HG02571 (cell line): ENCODE results near the gene NARS2.
"Not testable (repeated sequence)": the region's sequence is repeated elsewhere in the genome, so short reads cannot be mapped to it uniquely, and the experiment has no call there.

Source experiments
- ATAC-seq: cut with Tn5 transposase; IDR thresholded peaks from one replicate; pipeline ENCODE4 v1.9.1; 2021; ENCODE audit warnings: mild to moderate bottlenecking, moderate library complexity; ENCODE audit not compliant: unreplicated experiment

Gene NARS2

GRCh38 chr11:78547931-78548705, 26.5 kb downstream of the NARS2 start:
- no peak for ATAC-seq

- no peak for ATAC-seq
These were observed 32.7 kb downstream of the NARS2 start for GRCh38 chr11:78542007-78542406.

GRCh38 chr11:78541537-78541936, 33.1 kb downstream of the NARS2 start:
- ATAC-seq = no peak

DNA sequence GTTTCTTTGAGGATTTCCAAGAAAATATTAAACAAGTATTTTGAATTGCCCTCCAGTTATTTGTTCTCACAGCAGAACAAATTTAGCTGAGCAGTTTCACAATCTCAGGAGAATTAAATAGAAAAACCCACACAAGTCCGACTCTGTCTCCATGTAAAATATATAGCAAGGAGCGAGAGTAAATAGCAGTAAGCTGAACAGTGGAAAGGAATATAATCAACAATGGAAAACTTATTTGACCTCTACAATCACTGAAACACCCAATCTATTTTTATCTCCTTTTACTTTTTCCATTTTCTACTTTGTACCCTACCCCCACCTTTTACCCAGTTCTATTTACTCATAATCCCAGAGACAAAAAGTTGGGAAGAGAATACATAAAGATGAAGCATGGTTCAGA, 34.4 kb downstream of the NARS2 start:
- no peak for ATAC-seq

DNA sequence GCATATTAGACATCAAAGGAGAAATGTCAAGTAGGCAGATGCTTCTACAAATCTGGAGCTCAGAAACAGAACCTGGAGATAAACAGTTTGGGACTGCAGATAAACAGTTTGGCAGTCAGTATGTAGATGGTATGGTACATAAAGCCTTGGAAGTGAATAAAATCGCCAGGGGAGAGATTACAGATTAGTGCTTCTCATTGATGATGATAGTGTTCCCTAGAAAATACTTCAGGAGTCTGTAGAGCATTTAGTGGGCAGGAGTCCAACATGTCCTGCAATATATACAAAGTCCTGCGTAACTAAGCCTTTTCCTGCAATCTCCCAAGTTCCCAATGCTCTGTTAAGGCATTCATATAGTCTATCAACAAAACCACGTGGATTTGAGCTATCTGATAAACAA, 35.2 kb downstream of the NARS2 start:
- ATAC-seq = no peak

DNA sequence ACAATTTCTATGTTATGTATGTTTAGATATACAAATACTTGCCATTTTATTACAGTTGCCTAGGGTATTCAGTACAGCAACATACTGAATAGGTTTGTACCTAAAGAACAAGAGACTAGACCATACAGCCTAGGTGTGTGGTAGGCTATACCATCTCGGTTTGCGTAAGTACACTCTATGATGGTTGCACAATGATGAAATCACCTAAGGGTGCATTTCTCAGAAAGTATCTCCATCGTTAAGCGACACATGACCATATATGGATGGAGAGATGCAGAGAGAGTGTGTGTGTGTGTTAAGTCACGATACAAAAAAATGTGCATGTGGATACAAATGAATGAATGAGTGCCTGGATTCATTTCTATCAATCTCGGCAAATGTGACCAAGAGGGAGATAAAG, 37.7 kb downstream of the NARS2 start:
- no peak for ATAC-seq

GRCh38 chr11:78535920-78536319, 38.7 kb downstream of the NARS2 start:
- ATAC-seq = no peak

DNA sequence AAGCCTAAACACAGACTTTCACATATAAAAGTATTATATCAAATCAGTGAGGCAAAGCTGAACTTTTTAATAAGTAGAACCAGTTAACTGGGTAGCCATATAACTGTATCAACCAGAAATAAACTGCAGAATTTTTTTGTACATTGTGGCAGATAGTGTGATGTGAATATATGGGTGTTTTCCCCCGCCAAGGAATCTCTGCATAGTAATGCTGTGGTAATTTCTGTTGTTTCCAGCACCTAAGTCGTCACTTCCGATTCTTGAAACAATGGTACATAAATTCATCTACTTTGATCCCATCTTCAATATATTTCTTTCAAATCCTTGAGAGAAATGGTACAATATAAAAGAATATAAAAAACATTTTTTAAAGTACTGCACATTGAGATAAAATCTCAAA, 39.6 kb downstream of the NARS2 start:
- no peak for ATAC-seq

DNA sequence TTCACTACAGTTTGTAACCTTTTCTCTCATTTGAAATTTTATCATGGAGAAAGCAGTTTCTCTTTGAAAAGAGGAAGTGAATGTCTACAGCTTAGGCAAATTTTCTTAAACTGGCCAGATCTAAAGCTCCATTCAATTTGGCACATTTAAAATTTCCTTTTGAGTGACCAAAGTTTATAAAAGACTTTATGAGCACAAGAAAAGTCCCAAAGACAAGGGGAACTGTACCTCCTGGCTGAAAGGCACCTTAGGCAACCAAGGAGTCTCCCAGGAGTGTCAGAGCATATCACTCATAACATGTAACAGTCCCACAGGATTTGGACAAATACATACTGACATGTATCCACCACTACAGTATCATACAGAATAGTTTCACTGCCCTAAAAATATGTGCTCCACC, 41.3 kb downstream of the NARS2 start:
- ATAC-seq = peak; percentile 59

- peak; percentile 32 for ATAC-seq
These were observed 41.7 kb downstream of the NARS2 start for GRCh38 chr11:78532991-78533390.

- ATAC-seq = no peak
These were observed 48.0 kb downstream of the NARS2 start for GRCh38 chr11:78526497-78527146.

DNA sequence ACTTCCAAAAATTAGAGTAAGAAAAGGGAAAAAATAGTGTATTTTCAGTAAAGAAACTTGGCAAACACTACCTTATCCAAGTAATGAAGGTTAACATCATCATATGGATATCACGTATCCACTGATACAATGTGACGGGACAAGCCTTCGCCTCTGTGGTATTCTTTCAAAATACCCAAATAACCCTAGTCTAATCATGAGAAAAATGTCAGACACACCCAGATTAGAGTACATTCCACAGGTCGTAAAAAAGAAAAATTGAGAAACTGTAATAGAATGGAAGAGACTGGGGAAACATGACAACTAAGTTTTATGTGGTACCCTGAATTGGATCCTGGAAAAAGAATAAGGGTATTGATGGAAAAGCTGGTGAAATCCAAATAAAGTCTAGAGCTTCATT, 48.9 kb downstream of the NARS2 start:
- ATAC-seq = no peak

DNA sequence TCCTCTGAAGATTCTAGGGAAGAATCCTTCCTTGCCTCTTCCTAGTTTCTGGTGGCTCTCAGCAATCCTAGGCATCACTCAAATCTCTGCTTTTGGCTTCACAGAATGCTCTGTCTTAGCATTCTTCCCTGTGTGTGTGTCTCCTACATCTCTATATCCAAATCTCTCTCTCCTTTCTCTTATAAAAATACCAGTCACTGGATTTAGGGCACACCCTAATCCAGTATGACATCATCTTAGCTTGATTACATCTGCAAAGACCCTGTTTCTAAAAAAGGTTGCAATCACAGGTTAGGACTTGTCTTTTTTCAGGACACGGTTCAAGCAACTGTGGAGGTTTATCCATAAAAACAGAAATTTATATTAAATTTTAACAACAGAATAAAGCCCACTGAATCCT, 54.4 kb downstream of the NARS2 start:
- ATAC-seq = no peak

- ATAC-seq = no peak
These were observed 58.4 kb downstream of the NARS2 start for GRCh38 chr11:78516281-78516680.

GRCh38 chr11:78514922-78515502, 59.7 kb downstream of the NARS2 start:
- no peak for ATAC-seq

DNA sequence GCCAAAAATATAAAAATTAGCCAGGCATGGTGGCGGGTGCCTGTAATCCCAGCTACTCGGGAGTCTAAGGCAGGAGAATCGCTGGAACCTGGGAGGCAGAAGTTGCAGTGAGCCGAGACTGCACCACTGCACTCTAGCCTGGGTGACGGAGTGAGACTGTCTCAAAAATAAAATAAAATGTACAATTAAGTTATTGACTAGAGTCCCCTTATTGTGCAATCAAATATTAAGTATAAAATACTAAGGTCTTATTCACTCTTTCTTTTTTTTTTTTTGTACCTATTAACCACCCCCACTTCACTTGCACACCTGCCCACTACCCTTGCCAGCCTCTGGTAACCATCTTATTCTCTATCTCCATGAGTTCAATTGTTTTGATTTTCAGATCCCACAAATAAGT, 61.6 kb downstream of the NARS2 start:
- ATAC-seq = not testable (repeated sequence)

GRCh38 chr11:78510597-78510996, 64.1 kb downstream of the NARS2 start:
- ATAC-seq = no peak

DNA sequence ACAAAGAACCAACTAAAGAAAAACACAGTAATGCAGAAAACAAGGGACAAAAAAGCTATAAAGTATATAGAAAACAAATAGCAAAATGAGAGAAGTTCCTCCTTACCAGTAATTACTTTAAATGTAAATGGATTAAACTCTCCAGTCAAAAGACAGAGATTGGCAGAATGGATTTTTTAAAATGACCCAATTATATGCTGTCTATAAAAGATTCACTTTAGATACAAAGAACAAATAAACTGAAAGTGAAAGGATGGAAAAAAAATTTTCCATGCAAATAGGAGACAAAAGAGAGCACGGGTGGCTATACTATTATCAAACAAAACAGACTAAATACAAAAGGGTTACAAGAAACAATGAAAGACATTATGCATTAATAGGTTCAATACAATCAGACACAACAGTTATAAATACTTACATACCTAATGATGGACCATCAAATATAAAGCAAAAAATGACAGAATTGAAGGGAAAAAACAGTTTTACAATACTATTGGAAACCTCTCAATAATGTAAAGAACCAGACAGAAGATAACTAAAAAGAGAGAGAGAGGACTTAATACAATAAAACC, 64.6 kb downstream of the NARS2 start:
- no peak for ATAC-seq

DNA sequence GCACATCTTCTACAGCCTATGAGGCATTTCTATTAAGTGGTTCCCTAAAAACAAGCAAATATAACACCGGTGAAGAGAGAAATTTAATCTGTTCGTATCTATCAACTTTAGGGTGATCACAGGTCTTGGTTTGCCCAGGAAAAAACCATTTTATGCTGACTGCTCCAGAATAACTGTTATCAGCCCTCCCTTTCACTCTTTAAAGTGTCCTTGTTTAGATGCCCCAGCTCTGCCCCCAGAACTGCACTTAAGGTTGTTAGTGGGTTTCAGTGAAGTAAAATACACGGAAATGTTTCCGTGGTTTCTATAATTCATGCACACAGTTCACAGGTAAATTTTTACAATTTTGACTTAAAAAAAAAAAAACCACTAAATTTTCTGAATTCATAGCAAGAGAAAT, 70.0 kb downstream of the NARS2 start:
- ATAC-seq = no peak

DNA sequence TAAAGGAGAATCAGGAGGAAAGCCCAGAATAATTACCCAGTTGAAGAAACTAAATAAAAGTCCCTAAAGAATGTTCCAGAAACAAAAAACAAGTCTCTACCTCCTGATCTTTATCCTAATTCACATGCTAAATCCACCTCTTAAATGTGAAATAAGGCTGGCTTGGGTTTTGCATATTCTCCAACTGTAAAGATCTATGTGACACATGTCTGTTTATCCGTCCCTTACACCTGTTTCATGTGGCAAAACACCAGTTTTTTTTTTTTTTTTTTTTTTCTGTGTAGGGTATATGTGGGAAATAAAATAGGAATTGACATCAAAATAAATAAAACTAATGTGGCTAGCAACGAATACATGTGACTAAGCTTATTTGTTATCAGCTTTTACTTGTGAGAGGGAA, 70.5 kb downstream of the NARS2 start:
- no peak for ATAC-seq

DNA sequence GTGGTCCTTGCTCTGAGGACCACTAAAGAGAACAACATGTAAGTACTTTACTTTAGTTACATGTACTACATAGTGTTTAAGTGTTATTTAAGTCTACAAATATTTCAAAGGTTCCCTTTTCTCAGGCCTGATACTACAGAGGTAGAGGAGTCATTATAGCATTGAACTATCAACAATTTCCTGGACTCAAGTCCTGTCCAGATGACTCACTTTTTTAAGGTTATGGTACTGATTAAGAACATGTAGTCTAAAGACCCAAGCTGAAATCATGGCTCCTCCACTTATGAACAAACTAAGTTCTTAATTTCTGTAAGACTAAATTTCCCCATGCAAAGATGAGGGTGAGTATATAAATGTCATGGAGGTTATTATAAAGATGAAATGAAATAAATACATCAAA, 74.7 kb downstream of the NARS2 start:
- no peak for ATAC-seq

GRCh38 chr11:78497293-78497692, 77.4 kb downstream of the NARS2 start:
- ATAC-seq = no peak
